ENCODE data around the gene NUP88.

- TF ChIP-seq, protein P1, sequence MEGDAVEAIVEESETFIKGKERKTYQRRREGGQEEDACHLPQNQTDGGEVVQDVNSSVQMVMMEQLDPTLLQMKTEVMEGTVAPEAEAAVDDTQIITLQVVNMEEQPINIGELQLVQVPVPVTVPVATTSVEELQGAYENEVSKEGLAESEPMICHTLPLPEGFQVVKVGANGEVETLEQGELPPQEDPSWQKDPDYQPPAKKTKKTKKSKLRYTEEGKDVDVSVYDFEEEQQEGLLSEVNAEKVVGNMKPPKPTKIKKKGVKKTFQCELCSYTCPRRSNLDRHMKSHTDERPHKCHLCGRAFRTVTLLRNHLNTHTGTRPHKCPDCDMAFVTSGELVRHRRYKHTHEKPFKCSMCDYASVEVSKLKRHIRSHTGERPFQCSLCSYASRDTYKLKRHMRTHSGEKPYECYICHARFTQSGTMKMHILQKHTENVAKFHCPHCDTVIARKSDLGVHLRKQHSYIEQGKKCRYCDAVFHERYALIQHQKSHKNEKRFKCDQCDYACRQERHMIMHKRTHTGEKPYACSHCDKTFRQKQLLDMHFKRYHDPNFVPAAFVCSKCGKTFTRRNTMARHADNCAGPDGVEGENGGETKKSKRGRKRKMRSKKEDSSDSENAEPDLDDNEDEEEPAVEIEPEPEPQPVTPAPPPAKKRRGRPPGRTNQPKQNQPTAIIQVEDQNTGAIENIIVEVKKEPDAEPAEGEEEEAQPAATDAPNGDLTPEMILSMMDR (IDR thresholded peaks at IDR 0.05) = no peak
- TF ChIP-seq POLR2A (IDR thresholded peaks at IDR 0.05) = no peak
Observed at GRCh38 chr17:5439446-5439764, 19.9 kb upstream of the NUP88 start.

All from Peyer's patch (tissue), 4 donors.